NCI-H2196 (cell line): Measurements from ENCODE around the gene STK25.

Experiments
- DNase-seq: peaks from one replicate; lab custom pipeline; 2025; ENCODE audit not compliant: unreplicated experiment; lab: John Stamatoyannopoulos, UW

STK25 gene

GRCh38 chr2:241496003-241496707, 12.2 kb downstream of the STK25 start:
- no peak for DNase-seq

DNA sequence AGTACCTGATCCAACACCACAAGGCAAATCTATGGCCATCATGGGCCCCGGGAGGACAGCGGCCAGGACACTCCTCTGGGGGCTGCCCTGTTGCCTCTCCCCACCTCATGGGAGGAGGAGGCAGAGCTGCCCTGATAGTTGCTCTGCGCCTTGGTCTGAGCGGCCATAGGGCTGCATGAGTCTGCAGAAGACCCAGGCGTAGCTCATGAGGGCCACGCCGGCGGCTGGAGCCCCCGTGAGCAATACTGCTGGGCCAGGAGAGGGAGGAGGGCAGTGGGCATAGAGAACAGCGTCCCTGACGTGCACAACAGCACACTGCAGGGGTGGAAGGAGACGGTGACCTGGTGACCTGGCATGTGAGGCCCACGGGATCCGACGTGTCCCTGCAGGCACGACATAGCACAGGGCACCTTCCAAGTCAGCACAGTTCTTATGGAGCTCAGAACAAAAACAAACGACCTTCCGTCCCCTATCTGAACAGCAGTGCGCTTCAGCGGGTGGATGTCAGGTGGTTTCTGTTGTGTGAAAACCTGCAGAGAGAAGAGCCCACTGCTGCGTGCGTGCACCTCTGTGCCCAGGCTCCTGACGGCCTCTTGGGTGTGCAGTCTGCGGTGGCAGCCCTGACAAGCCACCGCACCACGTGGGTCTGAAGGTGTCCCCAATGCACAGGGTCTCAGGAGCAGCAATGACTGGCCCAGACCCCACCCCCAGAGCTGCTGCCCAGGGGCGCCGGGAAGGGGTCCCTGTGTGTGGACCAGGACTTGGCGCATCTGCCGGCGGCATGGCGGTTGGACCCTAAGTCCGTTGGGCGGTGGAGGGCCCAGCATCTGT, 13.0 kb downstream of the STK25 start:
- DNase-seq, result no peak

- DNase-seq, result no peak
Observed at GRCh38 chr2:241494311-241494908, 14.0 kb downstream of the STK25 start.

GRCh38 chr2:241493092-241493491, 15.3 kb downstream of the STK25 start:
- DNase-seq, result no peak

DNA sequence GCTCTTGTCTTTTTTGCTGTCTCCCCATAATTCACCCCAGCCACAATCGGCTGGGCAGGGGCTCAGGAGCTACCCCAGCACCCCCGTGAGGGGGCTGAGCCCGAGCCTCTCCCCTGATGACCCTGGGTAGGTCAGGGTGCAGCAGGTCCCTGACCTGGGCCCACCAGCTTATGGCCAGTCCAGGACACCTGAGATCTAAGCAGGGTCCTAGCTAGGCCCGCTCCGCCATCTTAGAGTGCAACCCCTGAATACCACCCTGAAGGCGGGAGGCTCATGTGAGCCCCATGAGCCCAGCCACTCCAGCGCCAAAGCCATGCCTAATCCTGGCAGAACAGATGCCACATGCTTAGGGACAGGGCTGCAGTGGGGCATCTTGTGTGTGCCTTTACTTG, 16.2 kb downstream of the STK25 start:
- DNase-seq, result no peak

DNA sequence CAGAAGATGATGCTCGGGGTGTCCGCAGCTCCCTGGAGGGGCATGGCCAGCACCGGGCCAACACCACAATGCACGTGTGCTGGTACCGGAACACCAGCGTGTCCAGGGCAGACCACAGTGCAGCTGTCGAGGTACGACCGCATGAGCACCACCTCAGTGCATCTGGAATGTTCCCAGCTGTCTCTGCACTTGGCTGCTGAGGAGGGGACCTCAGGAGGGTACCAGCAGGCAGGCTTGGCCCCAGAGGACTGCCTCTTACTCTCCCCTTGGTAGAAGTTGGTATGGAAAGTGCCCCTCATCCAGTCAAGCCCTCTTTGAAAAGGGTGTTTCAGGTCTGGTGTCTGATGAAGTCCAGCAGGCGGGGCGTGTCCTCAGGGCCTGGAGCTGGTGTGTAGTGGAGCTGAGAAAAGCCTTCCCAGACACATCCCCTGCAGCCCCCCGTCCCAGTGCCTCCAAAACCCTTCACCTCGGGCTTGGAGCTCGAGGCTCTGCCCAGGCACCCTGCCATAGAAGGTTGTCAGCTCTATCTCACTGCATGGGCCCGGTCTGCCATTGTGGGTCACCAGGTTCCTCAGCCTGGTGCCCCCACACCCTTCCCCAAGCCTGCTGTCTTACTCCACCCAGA, 16.7 kb downstream of the STK25 start:
- no peak for DNase-seq

- no peak for DNase-seq
Observed at GRCh38 chr2:241490825-241491506, 17.4 kb downstream of the STK25 start.

DNA sequence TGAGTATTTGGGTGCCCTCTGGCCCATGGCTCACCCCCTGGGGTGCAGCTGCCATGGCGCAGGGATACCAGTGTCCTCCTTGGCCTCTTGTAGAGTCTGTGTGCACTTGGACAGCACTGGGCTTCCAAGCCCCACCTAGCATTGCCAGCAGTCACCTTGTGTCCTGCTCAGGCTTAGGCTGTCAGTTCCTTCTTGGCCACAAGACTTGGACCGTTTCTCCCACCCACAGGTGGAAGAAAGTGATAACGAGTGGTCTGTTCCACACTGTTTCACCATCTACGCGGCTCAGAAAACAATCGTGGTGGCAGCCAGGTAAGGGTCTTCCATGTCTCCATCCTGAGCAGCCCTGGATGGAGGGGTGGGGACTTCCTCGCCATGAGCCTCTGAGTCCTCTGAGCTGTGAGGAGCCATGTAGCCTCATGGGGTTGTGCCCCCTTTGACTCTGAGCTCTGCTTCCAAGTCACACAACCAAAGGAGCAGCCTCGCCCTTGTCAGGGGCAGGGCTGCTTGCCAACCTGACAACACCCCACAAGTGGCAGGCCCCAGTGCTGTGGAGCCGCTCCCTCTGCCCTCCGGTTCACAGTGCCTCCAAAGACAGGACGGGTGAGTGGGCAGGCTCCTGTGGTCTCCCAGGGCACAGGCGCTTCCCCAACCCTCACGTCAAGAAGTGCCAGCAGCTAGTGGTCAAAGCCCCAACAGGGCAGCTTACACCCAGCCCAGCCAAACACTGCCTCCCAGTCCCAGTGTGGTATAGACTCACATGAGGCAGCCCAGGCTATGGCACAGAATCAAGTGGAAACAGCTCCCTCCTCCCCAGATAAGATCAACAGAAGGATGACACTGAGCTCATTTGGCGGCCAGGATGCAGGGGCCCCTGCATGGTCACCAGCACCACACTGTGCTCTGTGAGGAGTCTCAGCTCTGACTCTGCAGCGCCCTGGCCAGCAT, 18.4 kb downstream of the STK25 start:
- no peak for DNase-seq

DNA sequence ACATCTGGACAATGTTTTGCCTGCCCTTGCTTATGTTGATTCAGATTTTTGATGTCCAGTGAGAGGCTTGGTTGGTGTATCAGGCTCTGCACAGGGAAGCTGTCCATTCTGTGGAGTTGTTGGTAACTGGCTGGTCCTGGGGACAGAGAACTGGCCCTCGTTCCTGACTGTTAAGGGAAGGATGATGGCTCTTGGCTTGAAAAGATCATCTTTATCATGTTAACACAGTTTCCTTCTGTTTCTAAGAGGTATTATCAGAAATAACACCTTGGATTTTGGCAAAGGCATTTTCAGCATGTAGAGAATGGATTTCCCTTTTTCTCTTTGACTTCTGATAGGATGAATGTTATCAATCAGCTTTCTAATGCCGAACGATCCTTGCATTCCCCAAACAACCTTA, 19.3 kb downstream of the STK25 start:
- DNase-seq, result no peak

DNA sequence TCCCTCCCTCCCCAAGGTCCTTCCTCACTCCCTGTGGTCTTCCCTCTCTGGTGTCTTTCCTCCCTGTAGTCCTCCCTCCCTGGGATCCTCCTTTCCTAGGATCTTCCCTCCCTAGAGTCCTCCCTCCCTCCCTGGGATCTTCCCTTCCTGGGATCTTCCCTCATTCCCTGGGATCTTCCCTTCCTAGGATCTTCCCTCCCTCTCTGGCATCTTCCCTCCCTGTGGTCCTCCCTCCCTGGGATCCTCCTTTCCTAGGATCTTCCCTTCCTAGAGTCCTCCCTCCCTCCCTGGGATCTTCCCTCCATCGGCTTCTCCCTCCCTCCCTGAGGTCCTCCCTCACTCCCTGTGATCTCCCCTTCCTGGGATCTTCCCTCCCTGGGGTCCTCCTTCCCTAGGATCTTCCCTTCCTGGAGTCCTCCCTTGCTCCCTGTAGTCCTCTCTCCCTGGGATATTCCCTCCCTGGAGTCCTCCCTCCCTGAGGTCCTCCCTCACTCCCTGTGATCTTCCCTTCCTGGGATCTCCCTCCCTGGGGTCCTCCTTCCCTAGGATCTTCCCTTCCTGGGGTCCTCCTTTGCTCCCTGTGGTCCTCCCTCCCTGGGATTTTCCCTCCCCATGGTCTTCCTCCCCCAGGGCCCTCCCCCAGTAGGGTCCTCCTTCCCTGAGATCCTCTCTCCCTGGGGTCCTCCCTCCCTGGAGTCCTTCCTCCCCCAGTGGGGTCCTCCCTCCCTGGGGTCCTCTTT, 23.0 kb downstream of the STK25 start:
- DNase-seq, result no peak

- DNase-seq, result no peak
Observed at GRCh38 chr2:241483305-241483704, 25.1 kb downstream of the STK25 start.

- no peak for DNase-seq
Observed at GRCh38 chr2:241482126-241482955, 26.0 kb downstream of the STK25 start.

DNA sequence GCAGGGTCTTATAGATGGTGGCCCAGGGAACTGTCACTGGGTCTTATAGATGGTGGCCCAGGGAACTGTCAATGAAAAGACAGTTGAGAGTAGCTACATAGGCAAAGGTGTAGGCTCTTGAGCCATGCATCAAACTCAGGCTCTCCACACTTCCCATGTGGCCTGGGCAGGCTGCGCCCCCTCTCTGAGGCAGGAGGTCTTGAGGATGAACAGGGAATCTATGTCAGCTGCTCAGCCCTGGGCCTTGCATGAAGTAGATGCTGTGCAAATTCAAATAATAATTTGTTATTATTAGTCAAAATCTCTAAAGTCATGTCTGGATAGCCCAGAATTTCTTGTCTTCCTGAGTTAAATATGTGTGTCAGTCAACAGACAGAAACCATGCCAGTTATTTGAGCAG, 26.7 kb downstream of the STK25 start:
- DNase-seq, result no peak

DNA sequence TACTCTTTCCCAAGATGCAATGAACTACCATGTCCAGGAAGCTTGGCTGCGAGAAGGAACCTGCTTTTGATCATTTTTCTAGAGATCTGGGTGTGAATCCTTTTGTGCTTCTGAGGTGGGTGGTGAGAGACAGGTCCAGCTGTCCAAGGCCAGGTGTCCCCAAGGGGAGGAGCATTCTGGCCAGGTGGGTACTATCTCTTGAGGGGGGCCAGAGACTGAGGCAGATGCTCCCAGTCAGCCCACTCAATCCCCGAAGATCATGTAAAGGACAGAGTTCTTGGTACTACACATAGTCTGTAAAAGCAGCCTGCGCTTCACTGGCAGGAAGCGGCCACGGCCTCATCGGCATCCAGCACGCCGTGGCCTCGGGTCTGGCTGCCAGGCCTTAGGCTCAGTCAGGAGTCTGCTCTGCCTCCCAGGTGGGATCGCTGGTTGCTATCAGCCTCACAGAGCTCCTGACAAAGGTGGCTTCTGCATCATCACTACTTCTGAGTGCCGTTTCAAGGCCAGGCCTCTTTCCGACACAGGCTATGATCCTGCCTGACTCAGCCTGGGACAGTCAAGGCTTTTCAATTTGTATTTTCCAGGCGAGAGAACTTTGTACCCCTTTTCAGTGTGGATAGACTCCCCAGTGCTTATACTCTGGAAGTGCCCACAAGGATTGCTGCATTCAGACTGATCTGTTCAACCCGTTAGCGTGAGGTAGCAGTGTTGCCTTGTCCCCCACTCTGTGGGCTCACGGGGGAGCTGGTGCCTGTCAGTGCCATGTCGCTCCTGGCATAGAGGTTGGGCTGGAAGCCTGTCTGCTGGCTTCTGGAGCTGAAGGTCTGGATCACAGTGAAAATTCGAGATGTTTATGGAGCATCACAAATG, 29.1 kb downstream of the STK25 start:
- no peak for DNase-seq

GRCh38 chr2:241478166-241478565, 30.2 kb downstream of the STK25 start:
- DNase-seq, result no peak

DNA sequence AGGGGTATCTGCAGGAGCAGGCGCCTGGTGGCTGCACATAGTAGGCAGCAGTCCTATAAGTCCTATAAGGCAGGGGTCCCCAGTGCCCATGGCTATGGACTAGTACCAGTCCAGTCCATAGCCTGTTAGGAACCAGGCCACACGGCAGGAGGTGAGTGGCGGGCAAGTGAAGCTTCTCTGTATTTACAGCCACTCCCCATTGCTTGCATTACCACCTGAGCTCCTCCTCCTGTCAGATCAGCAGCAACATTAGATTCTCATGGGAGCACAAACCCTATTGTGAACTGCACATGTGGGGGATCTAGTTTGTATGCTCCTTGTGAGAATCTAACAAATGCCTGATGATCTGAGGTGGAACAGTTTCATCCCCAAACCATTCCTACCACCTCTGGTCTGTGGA, 33.1 kb downstream of the STK25 start:
- DNase-seq, result no peak

GRCh38 chr2:241473399-241473798, 35.0 kb downstream of the STK25 start:
- DNase-seq, result no peak
